Dedifferentiated amniotic fluid mesenchymal stem cell (primary cell): ENCODE data around the gene C9orf50.

Experiments
- DNase-seq: peaks from one replicate; pipeline ENCODE4 v3.0.0-alpha.2; 2016; ENCODE audit errors: extremely low spot score

The C9orf50 gene

DNA sequence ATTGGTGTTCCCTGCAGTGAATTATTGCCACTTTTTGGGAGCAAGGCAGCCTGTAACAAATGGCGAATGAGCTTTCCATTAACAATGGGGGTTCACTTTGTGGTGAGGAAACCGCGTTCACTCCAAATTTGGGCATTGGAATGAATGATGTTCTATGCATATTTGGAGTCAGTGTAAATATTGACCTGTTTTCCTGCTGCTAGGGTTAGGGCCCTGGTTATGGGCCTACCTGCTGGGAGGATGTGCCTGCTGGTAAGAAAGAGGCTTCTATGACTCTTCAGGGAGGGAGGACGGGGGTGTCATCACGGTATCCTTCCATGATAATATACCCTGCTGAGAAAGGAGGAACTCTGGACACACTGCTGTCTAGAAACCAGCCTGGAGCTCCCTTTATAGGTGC is 29.0 kb downstream of the C9orf50 start:
- DNase-seq: no peak

DNA sequence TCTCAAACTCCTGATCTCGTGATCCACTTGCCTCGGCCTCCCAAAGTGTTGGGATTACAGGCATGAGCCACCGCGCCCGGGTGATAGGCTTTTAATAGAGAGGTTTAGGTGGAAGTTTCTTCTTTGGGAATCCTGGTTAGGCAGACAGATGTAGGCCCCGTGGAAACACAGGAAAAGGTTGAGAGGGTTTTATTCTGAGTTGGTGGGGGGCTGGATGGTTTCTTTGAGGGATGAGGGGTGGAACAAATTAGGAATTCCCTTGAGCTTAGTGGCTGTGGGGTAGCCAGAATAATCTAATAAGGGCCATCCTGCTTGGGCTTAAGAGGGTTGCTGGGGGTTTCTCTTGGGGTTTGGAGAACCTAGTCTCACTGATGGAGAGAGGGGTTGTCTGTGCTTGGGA is 30.4 kb downstream of the C9orf50 start:
- DNase-seq: no peak

DNA sequence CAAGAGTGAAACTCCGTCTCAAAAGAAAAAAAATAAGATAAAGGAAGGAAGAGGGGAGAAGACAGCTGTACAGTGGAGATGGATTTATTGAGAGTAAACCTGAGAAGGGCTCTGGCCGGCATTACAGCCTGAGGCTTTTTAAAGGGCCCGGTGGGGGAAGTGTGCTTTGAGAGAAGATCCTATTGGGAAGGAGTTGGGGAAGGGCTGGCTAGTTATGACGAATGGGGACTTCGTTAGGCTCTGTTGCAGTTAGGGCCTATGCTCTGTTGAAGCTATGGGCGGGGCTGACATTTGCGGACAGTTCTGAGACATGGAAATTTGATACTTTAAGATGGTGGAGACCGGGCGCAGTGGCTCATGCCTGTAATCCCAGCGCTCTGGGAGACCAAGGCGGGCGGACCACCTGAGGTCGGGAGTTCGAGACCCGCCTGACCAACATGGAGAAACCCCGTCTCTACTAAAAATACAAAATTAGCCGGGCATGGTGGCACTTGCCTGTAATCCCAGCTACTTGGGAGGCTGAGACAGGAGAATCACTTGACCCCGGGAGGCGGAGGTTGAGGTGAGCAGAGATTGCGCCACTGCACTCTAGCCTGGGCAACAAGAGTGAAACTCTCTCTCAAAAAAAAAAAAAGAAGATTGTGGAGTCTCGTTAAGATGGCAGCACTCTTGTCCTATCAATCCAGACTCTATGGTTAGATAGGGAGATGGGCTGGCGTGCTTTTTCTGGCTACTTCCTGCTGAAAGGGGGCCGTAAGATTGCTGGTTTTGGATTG is 33.2 kb downstream of the C9orf50 start:
- no peak for DNase-seq

DNA sequence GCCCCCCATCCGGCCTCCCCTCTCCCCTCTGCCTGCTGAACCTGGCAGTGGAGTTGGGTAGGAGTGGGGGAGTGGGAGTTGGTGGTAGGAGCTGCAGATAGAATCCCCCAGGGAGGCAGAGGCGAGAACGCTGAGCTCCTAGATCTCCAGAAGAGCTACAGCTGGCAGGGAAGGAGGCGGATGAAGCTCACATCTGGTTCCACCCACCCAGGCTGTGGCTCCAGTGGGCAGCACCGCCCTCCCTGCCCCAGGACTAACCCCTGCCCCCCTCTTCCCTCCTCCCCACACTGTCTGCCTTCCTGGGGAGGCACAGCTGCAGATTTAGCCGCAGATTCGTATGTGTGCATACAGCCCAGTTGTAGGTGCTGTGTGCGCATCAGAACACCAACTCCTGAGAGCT is 34.2 kb downstream of the C9orf50 start:
- DNase-seq: no peak

DNA sequence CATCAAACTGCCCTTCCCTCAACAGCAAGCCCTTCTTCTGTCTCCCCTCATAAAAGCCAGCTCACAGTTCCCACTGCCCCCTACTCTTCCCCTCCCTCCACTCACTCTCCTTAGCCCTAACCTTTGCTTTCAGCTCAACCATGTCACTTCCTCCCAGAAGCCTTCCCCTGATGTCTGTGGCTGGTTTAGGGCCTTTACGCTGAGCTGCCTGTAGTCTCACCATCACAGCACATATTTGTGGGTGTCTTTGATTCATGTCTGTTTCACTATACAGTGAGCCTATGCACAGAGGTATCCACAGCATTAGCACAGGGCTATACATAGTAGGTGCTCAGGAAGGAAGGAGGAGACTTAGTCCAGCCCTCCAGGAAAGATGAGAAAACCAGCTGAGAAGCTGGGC is 34.7 kb downstream of the C9orf50 start:
- no peak for DNase-seq

DNA sequence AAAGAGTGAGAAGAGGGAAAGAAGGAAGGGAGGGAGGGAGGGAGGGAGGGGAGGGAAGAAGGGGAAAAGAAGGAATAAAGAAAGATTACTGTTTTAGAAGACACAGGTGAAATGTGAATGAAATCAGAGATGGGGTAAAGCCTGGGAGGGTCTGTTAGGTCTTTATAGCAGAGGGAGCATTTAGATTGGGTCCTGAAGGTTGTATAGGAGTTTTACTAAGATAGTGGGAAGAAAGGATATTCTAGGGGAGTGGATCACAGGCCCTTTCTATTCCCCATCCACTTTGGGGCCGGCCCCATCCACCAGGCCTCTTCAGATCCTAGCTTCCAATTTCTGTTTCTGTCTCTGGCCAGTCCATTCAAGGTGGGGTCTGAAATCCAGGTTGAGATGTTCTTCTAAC is 35.5 kb downstream of the C9orf50 start:
- DNase-seq: no peak

DNA sequence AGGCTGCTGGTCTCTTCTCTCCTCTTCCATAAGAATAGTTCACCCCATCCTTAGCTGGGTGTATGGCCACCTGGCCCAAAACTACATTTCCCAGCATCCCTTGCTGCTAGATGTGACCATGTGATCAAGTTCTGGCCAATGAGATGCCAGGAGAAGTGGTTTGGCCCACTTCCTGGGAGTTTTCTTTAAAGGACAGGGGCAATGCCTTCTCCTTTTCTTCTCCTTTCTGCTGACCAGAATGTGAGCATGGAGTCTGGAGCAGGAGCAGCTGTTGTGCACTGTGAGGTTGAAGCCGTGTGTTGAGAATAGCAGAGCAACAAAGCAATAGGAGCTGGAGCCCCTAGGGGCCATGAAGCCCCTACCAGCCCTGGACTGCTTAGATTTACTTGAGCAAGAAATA is 36.8 kb downstream of the C9orf50 start:
- DNase-seq: peak; percentile 46

DNA sequence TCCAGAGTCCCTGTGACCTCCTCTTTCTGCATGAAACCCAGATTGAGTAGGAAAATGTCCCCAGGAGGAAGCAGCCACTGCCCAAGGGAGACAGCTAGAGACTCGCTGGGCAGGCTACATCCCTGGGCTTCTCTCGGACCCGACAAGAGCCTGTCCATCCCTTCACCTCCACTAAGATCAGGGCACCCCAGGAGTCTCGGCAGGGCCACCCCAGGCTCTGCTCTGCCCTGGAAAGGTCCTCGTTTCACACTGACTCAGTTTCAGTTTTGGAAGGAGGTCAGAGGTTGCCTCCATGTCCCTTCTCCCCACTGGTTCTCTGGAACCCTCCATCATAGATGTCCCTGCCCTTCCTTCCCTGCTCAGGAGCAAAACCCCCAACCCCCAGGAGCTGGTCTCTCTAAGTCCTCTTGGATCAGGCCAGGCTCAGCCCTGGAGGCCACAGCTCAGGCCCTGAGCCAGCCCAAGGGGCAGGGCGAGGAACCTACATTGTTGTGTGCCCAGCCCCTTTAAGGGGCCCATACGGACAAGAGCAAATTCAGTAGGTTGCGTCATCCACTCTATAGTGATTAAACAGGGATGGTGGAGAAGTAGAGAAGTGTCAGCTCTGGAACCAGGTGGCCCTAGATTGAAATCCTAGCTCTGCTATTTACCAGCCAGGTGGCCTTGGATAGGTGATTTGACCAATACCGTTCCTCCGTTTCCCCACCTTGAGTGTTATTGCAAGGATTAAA is 37.4 kb downstream of the C9orf50 start:
- no peak for DNase-seq

DNA sequence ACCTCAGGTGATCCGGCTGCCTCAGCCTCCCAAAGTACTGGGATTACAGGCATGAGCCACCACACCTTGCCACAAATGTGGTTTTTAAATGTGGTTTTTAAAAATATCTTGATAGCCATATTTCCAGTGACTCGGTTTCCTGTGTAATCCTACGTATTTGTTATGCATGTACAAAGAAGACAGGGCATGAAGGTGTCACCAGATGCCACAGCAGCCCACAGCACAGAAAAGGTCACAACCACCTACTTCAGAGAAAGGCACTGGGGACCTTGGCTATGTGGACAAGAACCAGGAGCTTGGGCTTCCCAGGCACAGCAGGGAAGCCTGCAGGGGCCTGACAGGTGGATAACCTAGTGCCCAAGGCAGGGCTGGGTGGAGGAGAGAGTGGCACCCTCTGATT is 38.0 kb downstream of the C9orf50 start:
- no peak for DNase-seq

DNA sequence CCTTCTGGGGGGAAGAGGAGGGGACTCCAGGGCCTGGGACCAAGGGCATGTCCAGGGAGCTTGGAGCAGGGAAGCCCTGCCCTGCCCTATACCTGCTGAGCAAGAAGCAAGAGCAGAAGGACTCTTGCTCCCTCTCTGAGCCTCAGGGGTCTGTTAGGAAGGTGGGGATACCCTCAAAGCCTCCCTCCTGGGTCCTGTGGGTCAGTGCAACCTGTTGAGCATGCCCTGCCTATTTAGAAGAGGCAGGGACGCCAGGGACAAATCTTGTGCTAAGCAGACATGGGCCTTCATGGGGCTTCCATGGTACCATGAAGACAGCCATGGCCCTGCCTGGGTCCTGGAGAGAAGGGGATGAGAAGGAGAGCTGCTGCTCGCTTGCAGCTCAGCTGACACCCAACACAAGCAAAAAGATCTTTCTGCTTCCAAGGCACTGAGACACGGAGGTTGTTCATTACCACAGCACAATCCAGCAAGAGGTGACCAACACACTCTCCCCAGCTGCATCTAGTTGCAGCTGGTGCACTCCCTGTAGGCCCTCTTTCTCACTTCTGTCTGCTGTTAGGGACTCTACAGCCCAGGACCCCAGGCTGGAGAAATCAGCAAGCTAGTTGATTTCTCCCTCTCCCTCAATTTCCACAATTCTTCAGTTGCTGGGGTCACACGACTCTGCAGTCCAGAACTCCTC is 39.3 kb downstream of the C9orf50 start:
- DNase-seq: no peak

DNA sequence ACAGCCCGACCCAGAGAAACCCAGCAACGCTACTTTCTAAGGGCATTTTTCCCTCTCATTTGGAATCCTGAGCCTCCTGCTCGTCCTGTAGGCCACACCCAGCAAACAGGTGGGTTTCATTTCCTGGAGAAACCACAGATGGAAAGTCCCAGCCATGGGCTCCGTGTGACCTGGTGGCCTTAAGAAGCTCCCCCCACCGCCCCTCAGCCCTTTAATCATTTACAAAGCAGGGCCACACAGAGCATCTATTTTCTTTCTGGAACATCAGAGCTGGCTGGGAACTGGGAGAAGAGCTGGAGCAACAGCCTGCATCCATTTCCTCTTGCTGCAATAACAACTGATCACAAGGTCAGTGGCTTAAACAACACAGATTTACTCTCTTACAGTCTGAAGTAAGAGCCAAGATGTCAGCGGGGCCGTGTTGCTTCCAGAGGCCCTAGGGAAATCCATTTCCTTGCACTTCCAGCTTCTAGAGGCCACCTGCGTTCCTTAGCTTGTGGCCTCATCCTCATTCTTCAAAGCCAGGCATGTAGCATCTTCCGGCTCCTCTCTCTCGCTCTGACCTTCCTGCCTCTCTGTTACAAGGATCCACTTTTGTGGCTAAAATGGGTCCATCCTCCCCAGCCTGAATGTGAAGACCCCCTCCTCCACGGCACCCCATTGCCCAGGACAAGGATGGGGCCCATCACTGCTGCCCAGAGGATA is 40.5 kb downstream of the C9orf50 start:
- no peak for DNase-seq

DNA sequence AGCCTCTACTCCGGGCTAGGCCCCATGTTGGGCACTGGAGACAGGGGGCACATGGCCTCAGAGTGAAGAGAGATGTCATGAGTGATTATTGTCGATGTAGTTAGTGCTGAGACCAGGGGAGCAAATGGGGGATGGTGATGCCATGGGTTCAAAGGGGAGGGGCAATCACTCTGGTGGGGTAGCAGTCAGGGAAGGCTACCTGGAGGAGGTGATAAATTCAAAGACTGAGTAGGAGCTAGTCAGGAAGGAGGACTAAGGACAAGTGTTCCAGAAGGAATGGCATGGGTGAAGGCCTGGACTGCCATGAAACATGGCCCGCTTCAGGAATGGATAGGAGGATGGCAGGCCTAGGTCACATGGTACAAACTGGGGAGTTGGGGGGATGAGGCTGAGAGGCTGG is 41.6 kb downstream of the C9orf50 start:
- no peak for DNase-seq

DNA sequence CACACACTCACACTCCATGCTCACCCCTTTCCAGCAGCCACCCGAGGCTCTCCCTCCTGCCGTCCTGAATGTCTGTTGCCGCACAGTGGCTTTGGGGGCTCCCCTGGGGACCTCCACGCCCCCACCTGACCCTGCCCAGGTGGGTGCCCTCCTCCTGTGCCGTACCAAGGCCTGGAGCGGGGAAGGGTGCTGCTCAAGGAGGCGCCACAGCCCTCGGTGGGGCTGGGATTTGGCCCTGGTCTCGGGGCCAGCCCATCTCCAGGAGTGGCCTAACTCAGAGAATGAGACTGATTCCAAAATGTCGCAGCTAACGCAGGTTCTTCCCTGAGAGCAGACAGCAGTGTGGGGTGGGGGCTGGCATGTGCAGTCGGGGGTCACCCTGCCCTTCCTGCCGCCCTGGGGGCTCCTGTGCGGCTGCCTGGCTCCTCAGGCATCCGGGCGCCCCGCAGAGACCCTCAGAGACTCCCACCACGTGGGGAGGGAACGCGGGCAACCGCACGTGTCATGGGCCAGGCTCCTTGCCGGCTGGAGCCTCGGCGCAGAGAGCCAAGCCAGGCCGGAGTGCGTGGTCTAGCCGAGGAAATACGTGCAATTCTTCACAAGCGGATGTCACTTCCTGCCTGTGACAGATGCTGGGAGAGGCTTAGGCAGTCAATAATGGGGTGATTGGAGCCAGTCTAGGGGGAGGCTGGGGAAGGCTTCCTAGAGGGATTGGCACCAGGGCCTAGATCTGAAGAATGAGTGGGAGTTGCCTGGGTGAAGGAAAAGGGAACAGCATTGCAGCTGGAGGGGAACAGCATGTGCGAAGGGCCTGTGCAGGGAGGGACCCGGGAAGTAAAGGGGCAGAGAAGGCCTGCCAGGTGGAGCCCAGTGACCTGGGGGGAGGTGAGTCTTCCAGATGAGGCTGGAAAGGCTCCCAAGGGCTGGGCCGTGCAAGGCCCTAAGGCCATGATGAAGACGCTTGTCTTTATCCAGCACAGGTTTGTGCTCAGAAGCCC is 44.1 kb downstream of the C9orf50 start:
- no peak for DNase-seq

DNA sequence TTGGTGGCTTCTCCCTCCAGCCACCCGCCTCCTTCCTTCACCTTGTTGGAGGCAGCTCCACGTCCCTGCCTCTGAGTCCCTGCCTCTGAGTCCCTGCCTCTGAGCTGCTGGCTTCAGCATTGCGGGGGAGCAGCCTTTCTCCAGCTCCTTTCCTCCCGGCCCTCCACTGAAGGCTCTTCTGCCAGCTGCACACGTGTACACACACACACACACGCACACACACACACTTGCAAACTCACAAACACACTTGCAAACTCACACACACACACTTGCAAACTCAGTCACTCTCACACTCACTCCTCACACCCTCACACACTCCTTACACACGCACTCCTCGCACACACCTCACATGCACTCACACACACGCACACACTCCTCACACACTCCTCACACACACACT is 45.1 kb downstream of the C9orf50 start:
- no peak for DNase-seq

DNA sequence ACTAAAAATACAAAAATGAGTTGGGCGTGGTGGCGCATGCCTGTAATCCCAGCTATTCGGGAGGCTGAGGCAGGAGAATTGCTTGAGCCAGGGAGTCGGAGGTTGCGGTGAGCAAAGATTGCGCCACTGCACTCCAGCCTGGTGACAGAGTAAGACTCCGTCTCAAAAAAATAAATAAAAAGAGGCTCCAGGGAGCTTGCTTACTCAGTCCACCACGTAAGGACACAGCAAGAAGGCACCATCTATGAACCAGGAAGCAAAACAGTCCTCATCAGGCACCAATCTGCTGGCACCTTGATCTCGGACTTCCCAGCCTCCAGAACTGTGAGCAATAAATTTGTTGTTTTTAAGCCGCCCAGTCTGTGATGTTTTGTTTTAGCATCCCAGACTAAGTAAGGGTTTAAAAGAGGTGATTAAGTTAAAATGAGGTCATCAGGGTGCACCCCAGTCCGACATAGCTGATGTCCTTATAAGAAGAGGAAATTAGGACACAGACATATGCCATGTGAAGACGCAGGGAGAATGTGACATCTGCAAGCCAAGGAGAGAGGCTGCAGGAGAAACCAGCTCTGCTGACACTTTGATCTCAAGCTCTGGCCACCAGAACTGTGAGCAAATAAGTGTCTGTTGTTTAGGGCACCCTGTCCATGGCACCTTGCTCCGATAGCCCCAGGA is 45.9 kb downstream of the C9orf50 start:
- no peak for DNase-seq

DNA sequence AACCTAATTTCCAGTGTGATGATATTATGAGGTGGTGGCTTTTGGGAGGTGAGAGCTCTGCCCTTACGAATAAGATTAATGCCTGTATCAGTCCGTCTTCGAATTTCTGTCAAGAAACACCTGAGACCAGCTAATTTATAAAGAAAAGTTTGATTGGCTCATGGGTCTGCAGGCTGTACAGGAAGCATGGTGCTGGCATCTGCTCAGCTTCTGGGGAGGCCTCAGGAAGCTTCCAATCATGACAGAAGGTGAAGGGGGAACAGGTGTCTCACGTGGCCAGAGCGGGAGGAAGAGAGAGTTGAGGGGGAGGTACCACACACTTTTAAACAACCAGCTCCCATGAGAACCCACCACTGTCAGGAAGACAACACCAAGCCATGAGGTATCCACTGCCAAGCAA is 46.9 kb downstream of the C9orf50 start:
- DNase-seq: no peak

DNA sequence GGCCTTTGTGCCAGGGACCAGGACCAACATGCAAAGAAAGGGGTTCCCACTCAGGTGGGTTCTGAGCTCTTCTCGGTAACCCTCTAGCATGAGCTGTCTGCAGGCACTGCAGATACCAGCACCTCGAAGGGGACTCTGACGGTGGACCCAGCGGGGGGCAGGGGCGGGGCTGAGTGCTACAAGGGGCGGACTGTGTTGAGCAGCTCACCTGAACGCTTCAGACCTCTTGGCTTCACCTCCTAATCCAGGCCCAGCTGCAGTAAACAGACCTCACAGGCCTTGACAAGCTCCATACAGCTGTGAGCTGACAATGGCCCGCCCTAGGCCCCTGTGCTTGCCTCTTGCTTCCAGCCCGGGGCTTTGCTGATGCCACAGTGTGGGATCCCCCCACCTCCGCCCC is 48.4 kb downstream of the C9orf50 start:
- no peak for DNase-seq

DNA sequence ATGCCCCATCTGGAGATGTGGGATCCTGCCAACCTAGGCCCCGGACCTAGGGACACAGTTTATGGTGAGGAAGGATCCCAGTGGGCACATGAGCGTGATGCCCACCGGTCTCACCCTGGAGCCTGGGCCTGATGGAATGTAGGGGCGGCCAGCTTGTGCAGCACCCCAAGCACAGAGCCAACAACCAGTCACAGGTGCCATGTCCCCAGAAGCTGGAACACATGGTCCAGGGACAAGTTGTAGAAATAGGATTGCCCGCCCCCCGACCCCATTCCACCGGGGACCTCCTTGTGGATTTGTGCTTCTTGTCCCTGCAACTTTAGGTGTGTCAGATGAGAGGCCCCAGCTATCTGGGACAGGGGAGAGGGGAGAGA is 48.9 kb downstream of the C9orf50 start:
- DNase-seq: no peak

DNA sequence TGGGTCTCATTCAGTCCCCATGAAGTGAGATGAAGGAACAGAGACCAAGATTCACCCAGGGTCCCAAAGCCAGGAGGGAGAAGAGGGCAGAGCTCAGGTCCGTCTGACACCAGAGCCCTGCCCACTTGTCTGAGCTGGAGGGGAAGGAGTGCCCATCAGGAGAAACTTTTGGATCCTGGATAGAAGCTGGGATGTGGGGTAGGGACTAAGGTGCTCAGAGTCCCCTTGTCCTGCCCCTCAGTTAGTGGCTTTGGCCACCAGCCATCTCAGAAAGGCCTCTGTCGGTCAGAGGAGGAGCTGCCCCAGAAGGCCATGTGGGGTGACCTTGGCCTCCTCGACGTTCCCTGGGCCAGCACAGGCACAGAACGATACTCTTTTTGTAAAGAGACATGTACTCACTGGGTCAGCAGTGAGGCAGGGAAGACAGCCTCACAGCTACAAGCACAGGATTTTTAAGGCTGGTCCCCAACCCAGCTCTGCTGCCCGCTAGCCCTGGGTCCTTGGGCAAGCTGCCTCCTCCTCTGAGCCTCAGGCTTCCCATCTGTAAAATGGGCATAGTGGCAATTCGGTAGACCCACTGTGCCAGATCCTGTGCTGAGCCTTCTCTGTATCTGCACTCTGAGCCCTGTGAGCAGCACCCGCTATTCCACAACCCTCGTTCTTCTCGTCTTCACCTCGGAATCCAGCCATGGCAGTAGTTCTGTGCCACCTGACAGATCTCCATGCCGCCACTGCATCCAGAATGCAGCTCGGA is 49.4 kb downstream of the C9orf50 start:
- DNase-seq: no peak
